B cell (primary cell): Measurements from ENCODE around the gene IRAK1. TPM values are rescaled to one million over a fixed set of nuclear protein-coding genes. Genes with fewer than 3 reads are reported as not detected.
"Not testable (repeated sequence)": the region's sequence is repeated elsewhere in the genome, so short reads cannot be mapped to it uniquely, and the experiment has no call there.

ENCODE experiments used
- ATAC-seq: fragments of 200-7000 bp; cut with Tn5 transposase; one replicate; pipeline ENCODE4 v1.10.0; 2021; ENCODE audit warnings: low read depth, mild to moderate bottlenecking, moderate number of reproducible peaks, moderate library complexity
- CTCF ChIA-PET: fragments of 350-600 bp; sonication (Branson Sonifier 250); formaldehyde crosslinking; loops from one replicate; lab custom pipeline; 2021; ENCODE audit warnings: antibody characterized with exemption, inconsistent platforms; lab: Charles Lee
- POLR2A ChIA-PET: fragments of 350-600 bp; sonication (Branson Sonifier 250); formaldehyde crosslinking; loops from one replicate; lab custom pipeline; 2021; ENCODE audit warnings: antibody characterized with exemption; lab: Charles Lee
- DNase-seq: peaks from one replicate; pipeline ENCODE4 v3.0.0; 2013
- H2AFZ ChIP-seq: 2 replicates; pipeline ENCODE4 v1.6.1; 2012; ENCODE audit warnings: mild to moderate bottlenecking, low read depth, low read length; ENCODE audit not compliant: insufficient read depth, poor library complexity, severe bottlenecking
- H3K27ac ChIP-seq, 2 donors: 1 replicate in 1 of 2; 2 replicates in 1 of 2; pipeline ENCODE4 v1.5.1; 2012 to 2013; ENCODE audit warnings: low read length in 2 of 2, mild to moderate bottlenecking in 2 of 2, moderate library complexity in 1 of 2
- H3K27me3 ChIP-seq, 4 experiments: fragments of 200-600 bp in 1 of 4; sonication (generic) in 1 of 4; replicated peaks in 1 of 4; 1 replicate in 2 of 4; 2 replicates in 2 of 4; pipeline versions ENCODE4 v1.6.1 to v1.7.0; 2013 to 2016; ENCODE audit warnings: low read length in 3 of 4, mild to moderate bottlenecking in 2 of 4, mixed read lengths in 1 of 4, moderate library complexity in 1 of 4; ENCODE audit not compliant: insufficient read depth in 4 of 4, control insufficient read depth in 3 of 4; ENCODE audit errors: control extremely low read depth in 1 of 4
- H3K36me3 ChIP-seq, 2 experiments: replicated peaks in 1 of 2; 1 replicate in 1 of 2; 2 replicates in 1 of 2; pipeline versions ENCODE4 v1.6.1 to v1.7.1; 2013; ENCODE audit warnings: low read length in 1 of 2; ENCODE audit not compliant: insufficient read depth in 2 of 2, control insufficient read depth in 1 of 2; ENCODE audit errors: control extremely low read depth in 1 of 2, extremely low read depth in 1 of 2
- H3K4me1 ChIP-seq, 2 donors: fragments of 200-600 bp in 1 of 2; sonication (generic) in 1 of 2; 1 replicate in 1 of 2; 2 replicates in 1 of 2; pipeline versions ENCODE4 v1.5.1 to v1.6.1; 2013 to 2017; ENCODE audit warnings: low read length in 2 of 2; ENCODE audit not compliant: control insufficient read depth in 2 of 2, insufficient read depth in 2 of 2
- H3K4me2 ChIP-seq: replicated peaks from 2 replicates; pipeline ENCODE3; 2012; ENCODE audit warnings: mild to moderate bottlenecking, low read depth, low read length; ENCODE audit not compliant: poor library complexity, severe bottlenecking
- H3K4me3 ChIP-seq, 5 experiments: fragments of 200-600 bp in 1 of 5; sonication (generic) in 1 of 5; 1 replicate in 3 of 5; 2 replicates in 2 of 5; pipeline versions ENCODE4 v1.5.1 to v1.7.0; 2011 to 2016; ENCODE audit warnings: low read length in 4 of 5, mild to moderate bottlenecking in 4 of 5, low read depth in 2 of 5, control low read depth in 1 of 5, moderate library complexity in 1 of 5; ENCODE audit not compliant: insufficient read depth in 1 of 5; ENCODE audit errors: control extremely low read depth in 1 of 5, extremely low read depth in 1 of 5
- H3K79me2 ChIP-seq: fragments of 200-600 bp; sonication (generic); one replicate; pipeline ENCODE4 v1.6.0; 2016; ENCODE audit warnings: low read length; ENCODE audit not compliant: control insufficient read depth, insufficient read depth
- H3K9ac ChIP-seq: fragments of 200-600 bp; sonication (generic); 2 replicates; pipeline ENCODE4 v1.6.1; 2017; ENCODE audit warnings: mild to moderate bottlenecking, low read length, moderate library complexity
- H3K9me3 ChIP-seq, 3 donors: one replicate each; pipeline versions ENCODE4 v1.6.1 to v1.7.1; 2013; ENCODE audit warnings: low read length in 2 of 3; ENCODE audit not compliant: control insufficient read depth in 2 of 3, insufficient read depth in 1 of 3; ENCODE audit errors: control extremely low read depth in 1 of 3
- H4K20me1 ChIP-seq: 2 replicates; pipeline ENCODE4 v1.6.0; 2012; ENCODE audit warnings: mild to moderate bottlenecking, low read length; ENCODE audit not compliant: insufficient read depth, control insufficient read depth, poor library complexity, severe bottlenecking
- H3K27ac Mint-ChIP-seq: one replicate; pipeline ENCODE4 v1.8.0; 2021; ENCODE audit warnings: mixed read lengths
- H3K27me3 Mint-ChIP-seq: one replicate; pipeline ENCODE4 v1.8.0; 2021; ENCODE audit warnings: mixed read lengths
- H3K4me1 Mint-ChIP-seq: one replicate; pipeline ENCODE4 v1.8.0; 2021; ENCODE audit warnings: mixed read lengths
- H3K4me3 Mint-ChIP-seq: one replicate; pipeline ENCODE4 v1.8.0; 2021; ENCODE audit warnings: mixed read lengths
- H3K9me3 Mint-ChIP-seq: one replicate; pipeline ENCODE4 v1.8.0; 2022; ENCODE audit warnings: mixed read lengths; ENCODE audit not compliant: insufficient read depth
- CTCF ChIP-seq: fragments of 200-600 bp; IDR thresholded peaks from one replicate; pipeline ENCODE4 v1.8.0; 2022; ENCODE audit warnings: antibody characterized with exemption, mild to moderate bottlenecking
- EZH2 ChIP-seq: IDR thresholded peaks from 2 replicates; pipeline ENCODE4 v1.6.1; 2012; ENCODE audit warnings: borderline replicate concordance, low read depth, mild to moderate bottlenecking, moderate library complexity, low read length; ENCODE audit not compliant: insufficient read depth, poor library complexity, severe bottlenecking
- WGBS: methylation state at CpG from one replicate; pipeline ENCODE4 v1.1.5; 2013; ENCODE audit warnings: missing lambda C conversion rate; ENCODE audit not compliant: insufficient coverage; 5-methylcytosine and 5-hydroxymethylcytosine counted together
- intact Hi-C: fragments of 100-400 bp; cut with micrococcal nuclease; formaldehyde crosslinking; loops from one replicate; pipeline ENCODE4 v1.10.0; 2022
- polyA plus RNA-seq: library from polyadenylated mRNA; depleted of rRNA; stranded (reverse); fragments of >200 nt; gene quantifications from 2 replicates; pipeline ENCODE4 v1.2.3, GENCODE V29; 2012
- total RNA-seq, 2 donors: library from RNA; stranded (reverse); fragments of 120-200 nt in 1 of 2; gene quantifications; 1 replicate in 1 of 2; 2 replicates in 1 of 2; pipeline versions ENCODE4 v1.2.3 to v1.2.4, GENCODE V29; 2013 to 2022

Gene IRAK1
- total and polyA plus RNA-seq, 2 donors (not counting 1 experiment from before 2014, with no cell fraction given): 112 to 118 TPM

- H3K4me3 ChIP-seq: no peak overlapping the region
- ATAC-seq (no peak), DNase-seq (no peak)
- no peak overlapping the region for H3K4me3 Mint-ChIP-seq
- H4K20me1 ChIP-seq: no peaks in the 10 kb centered on the region
- no peak overlapping the region for H3K27ac Mint-ChIP-seq
- H3K27ac ChIP-seq: no peak overlapping the region
- CTCF ChIA-PET: interaction anchor here (0.6 to 2.4 kb wide), 2 partner anchors 15 to 67 kb away, joined by 3 to 6 read pairs; no protein-coding TSS in a partner anchor
- TF ChIP-seq CTCF (no peak), EZH2 (no peak)
- no peaks in the 10 kb centered on the region for H3K27me3 Mint-ChIP-seq
- POLR2A ChIA-PET: interaction anchor here (0.6 kb wide), 1 partner anchor 15 kb away, joined by 3 read pairs; no protein-coding TSS in a partner anchor
- intact Hi-C loops: no loop called here
- peaks cover 16 to 28% of the 10 kb centered on the region in 2 donors for H3K4me1 ChIP-seq
- no peaks in the 10 kb centered on the region for H3K79me2 ChIP-seq
- H3K4me2 ChIP-seq: no peak overlapping the region
- no peak overlapping the region for H2AFZ ChIP-seq
- H3K9ac ChIP-seq: no peak overlapping the region
- H3K4me1 Mint-ChIP-seq: peaks cover 23% of the 10 kb centered on the region
- no peaks in the 10 kb centered on the region for H3K36me3 ChIP-seq
- 93% methylated on average over 5 of the region's 19 CpGs for WGBS
- H3K9me3 Mint-ChIP-seq: no peaks in the 10 kb centered on the region
- H3K27me3 ChIP-seq: no peaks in the 10 kb centered on the region
- no peaks in the 10 kb centered on the region for H3K9me3 ChIP-seq
Observed at GRCh38 chrX:153999359-154000037, 20.2 kb downstream of the IRAK1 start.

DNA sequence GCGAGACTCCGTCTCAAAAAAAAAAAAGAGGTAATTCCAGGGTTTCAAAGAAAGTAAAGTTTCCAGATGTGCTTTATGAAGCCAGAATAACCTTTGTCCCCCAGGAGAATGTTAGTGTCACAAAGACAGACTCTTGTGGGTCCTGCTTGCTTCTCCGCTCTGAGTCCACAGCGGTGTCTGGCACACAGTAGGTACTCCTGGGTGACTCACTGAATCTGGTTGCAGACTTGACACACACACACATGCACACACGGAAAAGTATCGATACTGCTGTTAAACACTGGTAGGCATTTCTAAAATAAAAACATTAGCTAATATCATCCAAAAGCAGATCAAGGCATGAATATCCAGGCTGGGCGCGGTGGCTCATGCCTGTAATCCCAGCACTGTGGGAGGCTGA, 24.2 kb downstream of the IRAK1 start:
- Histone ChIP-seq H3K27ac (no peak overlapping the region), H3K4me1 (no peaks in the 10 kb centered on the region), H3K9me3 (no peaks in the 10 kb centered on the region), H3K4me3 (no peak overlapping the region), H3K27me3 (no peaks in the 10 kb centered on the region), H3K4me2 (no peak overlapping the region), H4K20me1 (no peaks in the 10 kb centered on the region), H3K79me2 (no peaks in the 10 kb centered on the region), H3K36me3 (no peaks in the 10 kb centered on the region), H2AFZ (no peak overlapping the region), H3K9ac (no peak overlapping the region)
- CTCF ChIA-PET: interaction anchor here (1.5 kb wide), 1 partner anchor 19 kb away, joined by 4 read pairs; no protein-coding TSS in a partner anchor
- TF ChIP-seq EZH2 (no peak), CTCF (no peak)
- intact Hi-C loops: no loop called here
- Mint-ChIP-seq H3K9me3 (no peaks in the 10 kb centered on the region), H3K4me3 (no peak overlapping the region), H3K4me1 (no peaks in the 10 kb centered on the region), H3K27ac (no peak overlapping the region), H3K27me3 (no peaks in the 10 kb centered on the region)
- ATAC-seq (no peak), DNase-seq (no peak)
- 100% methylated on average over 2 of the region's 8 CpGs for WGBS
- POLR2A ChIA-PET: no interaction called here

GRCh38 chrX:153994398-153994797, 25.3 kb downstream of the IRAK1 start:
- H3K4me3 ChIP-seq, ATAC-seq, H3K9ac ChIP-seq, H3K27me3 ChIP-seq, H3K27ac Mint-ChIP-seq, H3K4me1 Mint-ChIP-seq, H3K79me2 ChIP-seq, H3K4me2 ChIP-seq, H3K4me3 Mint-ChIP-seq, H3K36me3 ChIP-seq, CTCF ChIA-PET, H3K27ac ChIP-seq, H3K27me3 Mint-ChIP-seq, DNase-seq, H3K9me3 ChIP-seq, H2AFZ ChIP-seq, H4K20me1 ChIP-seq, H3K9me3 Mint-ChIP-seq, POLR2A ChIA-PET, intact Hi-C loops, H3K4me1 ChIP-seq: not testable (repeated sequence)
- WGBS: no CpG with 5 or more reads among the region's 5 CpGs
